Hepatocyte (in vitro differentiated cells): Measurements from ENCODE around the gene TRIM75. TPM values are rescaled to one million over a fixed set of nuclear protein-coding genes. Genes with fewer than 3 reads are reported as not detected.
A peak's percentile ranks its signal among the peaks of the same experiment; 100 is the strongest.
"Not testable (repeated sequence)": the region's sequence is repeated elsewhere in the genome, so short reads cannot be mapped to it uniquely, and the experiment has no call there.

Experiments
- DNase-seq: peaks from one replicate; pipeline ENCODE4 v3.0.0-alpha.2; 2016; ENCODE audit warnings: low spot score
- H2AFZ ChIP-seq: fragments of 200-600 bp; sonication (generic); 2 replicates; pipeline ENCODE4 v1.6.0; 2016; ENCODE audit warnings: antibody characterized with exemption, mild to moderate bottlenecking
- H3K27ac ChIP-seq: fragments of 200-600 bp; sonication (generic); 2 replicates; pipeline ENCODE4 v1.5.1; 2016; ENCODE audit warnings: mild to moderate bottlenecking
- H3K27me3 ChIP-seq: fragments of 200-600 bp; sonication (generic); 2 replicates; pipeline ENCODE4 v1.6.1; 2016
- H3K36me3 ChIP-seq: fragments of 200-600 bp; sonication (generic); replicated peaks from 2 replicates; pipeline ENCODE4 v1.5.1; 2016; ENCODE audit warnings: low read depth; ENCODE audit not compliant: insufficient read depth
- H3K4me1 ChIP-seq: fragments of 200-600 bp; sonication (generic); 2 replicates; pipeline ENCODE4 v1.5.1; 2016; ENCODE audit warnings: mild to moderate bottlenecking, moderate library complexity; ENCODE audit not compliant: insufficient read depth
- H3K4me2 ChIP-seq: fragments of 200-600 bp; sonication (generic); 2 replicates; pipeline ENCODE4 v1.6.0; 2016
- H3K4me3 ChIP-seq: fragments of 200-600 bp; sonication (generic); 2 replicates; pipeline ENCODE4 v1.5.1; 2016; ENCODE audit warnings: mild to moderate bottlenecking
- H3K79me2 ChIP-seq: fragments of 200-600 bp; sonication (generic); 2 replicates; pipeline ENCODE4 v1.6.0; 2017; ENCODE audit warnings: mild to moderate bottlenecking
- H3K9me2 ChIP-seq: fragments of 200-600 bp; sonication (generic); replicated peaks from 2 replicates; pipeline ENCODE4 v1.6.0; 2017; ENCODE audit warnings: mild to moderate bottlenecking; ENCODE audit not compliant: insufficient read depth
- H3K9me3 ChIP-seq: fragments of 200-600 bp; sonication (generic); 2 replicates; pipeline ENCODE4 v1.5.1; 2016; ENCODE audit warnings: low read depth, mild to moderate bottlenecking
- H4K20me1 ChIP-seq: fragments of 200-600 bp; sonication (generic); 2 replicates; pipeline ENCODE4 v1.6.0; 2016; ENCODE audit warnings: mild to moderate bottlenecking; ENCODE audit not compliant: insufficient read depth, poor library complexity, severe bottlenecking
- EZH2 ChIP-seq: fragments of 200-600 bp; sonication (generic); IDR thresholded peaks from 2 replicates; pipeline ENCODE4 v1.6.1; 2016; ENCODE audit warnings: antibody characterized with exemption, mild to moderate bottlenecking, borderline replicate concordance
- EZH2phosphoT487 ChIP-seq: fragments of 200-600 bp; sonication (generic); IDR thresholded peaks from one replicate; pipeline ENCODE4 v1.6.1; 2018; ENCODE audit warnings: antibody characterized with exemption, mild to moderate bottlenecking, low read depth, moderate library complexity; ENCODE audit not compliant: unreplicated experiment, severe bottlenecking
- WGBS: methylation state at CpG from one replicate; pipeline ENCODE4 v1.1.6; 2016; ENCODE audit warnings: low lambda C conversion rate; ENCODE audit errors: missing lambda C conversion rate; 5-methylcytosine and 5-hydroxymethylcytosine counted together
- polyA plus RNA-seq: library from polyadenylated mRNA; unstranded; fragments of >200 nt; fragmentation: Nextera tagmentation; extraction: Ambion mirVana; gene quantifications from 2 replicates; pipeline ENCODE4 v1.2.1, GENCODE V29; 2016
- total RNA-seq: library from RNA; depleted of rRNA; stranded (reverse); fragments of >200 nt; gene quantifications from 2 replicates; pipeline ENCODE4 v1.2.3, GENCODE V29; 2014
- TF ChIP-seq, protein P1 (sequence below): fragments of 200-600 bp; sonication (generic); IDR thresholded peaks from 2 replicates; pipeline ENCODE4 v1.5.1; 2016; ENCODE audit warnings: antibody characterized with exemption, mild to moderate bottlenecking; ENCODE audit not compliant: poor library complexity

Gene TRIM75
- total and polyA plus RNA-seq, 2 experiments from 2014 or later: 0.17 TPM; not detected in 1

DNA sequence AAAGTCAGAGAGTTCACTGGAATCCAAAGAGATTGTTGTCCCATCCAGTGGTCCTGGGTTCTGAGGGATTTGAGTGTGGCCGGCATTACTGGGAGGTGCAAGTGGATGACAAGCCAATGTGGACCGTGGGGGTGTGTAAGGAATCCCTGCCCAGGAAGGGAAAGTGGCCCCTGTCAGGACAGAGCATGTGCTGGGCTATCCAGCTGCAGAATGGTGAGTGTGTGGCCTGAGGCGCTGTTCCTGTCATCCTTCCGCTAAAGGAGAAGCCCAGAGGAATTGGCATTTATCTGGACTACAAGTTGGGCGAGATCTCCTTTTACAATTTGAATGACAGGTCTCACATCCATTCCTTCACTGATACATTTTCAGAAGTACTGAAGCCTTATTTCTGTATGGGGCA, 42.3 kb upstream of the TRIM75 start:
- no peak for DNase-seq
- Histone ChIP-seq H3K27me3 (no peaks in the 10 kb centered on the region), H3K4me2 (no peak overlapping the region), H3K9me2 (no peaks in the 10 kb centered on the region), H3K27ac (no peak overlapping the region), H2AFZ (no peak overlapping the region), H3K79me2 (no peaks in the 10 kb centered on the region), H3K9me3 (no peaks in the 10 kb centered on the region), H4K20me1 (no peaks in the 10 kb centered on the region), H3K4me3 (no peak overlapping the region), H3K36me3 (no peaks in the 10 kb centered on the region), H3K4me1 (no peaks in the 10 kb centered on the region)
- TF ChIP-seq EZH2 (no peak), EZH2phosphoT487 (no peak)
- TF ChIP-seq, protein P1, sequence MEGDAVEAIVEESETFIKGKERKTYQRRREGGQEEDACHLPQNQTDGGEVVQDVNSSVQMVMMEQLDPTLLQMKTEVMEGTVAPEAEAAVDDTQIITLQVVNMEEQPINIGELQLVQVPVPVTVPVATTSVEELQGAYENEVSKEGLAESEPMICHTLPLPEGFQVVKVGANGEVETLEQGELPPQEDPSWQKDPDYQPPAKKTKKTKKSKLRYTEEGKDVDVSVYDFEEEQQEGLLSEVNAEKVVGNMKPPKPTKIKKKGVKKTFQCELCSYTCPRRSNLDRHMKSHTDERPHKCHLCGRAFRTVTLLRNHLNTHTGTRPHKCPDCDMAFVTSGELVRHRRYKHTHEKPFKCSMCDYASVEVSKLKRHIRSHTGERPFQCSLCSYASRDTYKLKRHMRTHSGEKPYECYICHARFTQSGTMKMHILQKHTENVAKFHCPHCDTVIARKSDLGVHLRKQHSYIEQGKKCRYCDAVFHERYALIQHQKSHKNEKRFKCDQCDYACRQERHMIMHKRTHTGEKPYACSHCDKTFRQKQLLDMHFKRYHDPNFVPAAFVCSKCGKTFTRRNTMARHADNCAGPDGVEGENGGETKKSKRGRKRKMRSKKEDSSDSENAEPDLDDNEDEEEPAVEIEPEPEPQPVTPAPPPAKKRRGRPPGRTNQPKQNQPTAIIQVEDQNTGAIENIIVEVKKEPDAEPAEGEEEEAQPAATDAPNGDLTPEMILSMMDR: no peak
- 88% methylated on average over 5 of the region's 5 CpGs for WGBS

DNA sequence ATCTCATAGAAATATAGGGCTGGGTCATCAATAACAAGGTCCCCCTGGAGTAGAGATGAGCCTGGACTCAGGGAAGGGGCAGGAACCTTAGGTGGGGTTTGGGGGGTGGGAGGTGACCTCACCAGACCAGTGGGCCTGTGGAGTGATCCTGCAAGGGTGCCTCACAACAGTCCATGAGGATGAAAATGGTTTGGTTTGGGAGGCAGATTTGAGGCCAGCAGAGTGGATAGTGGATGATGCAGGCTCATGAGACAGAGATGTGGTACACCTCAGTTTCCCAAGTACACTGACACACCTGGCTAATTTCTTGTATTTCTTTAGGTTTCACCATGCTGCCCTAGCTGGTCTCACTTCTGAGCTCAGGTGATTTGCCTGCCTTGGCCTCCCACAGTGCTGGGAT, 40.0 kb upstream of the TRIM75 start:
- H3K79me2 ChIP-seq: no peaks in the 10 kb centered on the region
- no peaks in the 10 kb centered on the region for H4K20me1 ChIP-seq
- H3K36me3 ChIP-seq: no peaks in the 10 kb centered on the region
- no peaks in the 10 kb centered on the region for H3K9me3 ChIP-seq
- no peak overlapping the region for H3K4me3 ChIP-seq
- TF ChIP-seq, protein P1: no peak
- TF ChIP-seq EZH2phosphoT487 (no peak), EZH2 (no peak)
- H3K4me1 ChIP-seq: no peaks in the 10 kb centered on the region
- H3K9me2 ChIP-seq: no peaks in the 10 kb centered on the region
- no peaks in the 10 kb centered on the region for H3K27me3 ChIP-seq
- H3K4me2 ChIP-seq: no peak overlapping the region
- H2AFZ ChIP-seq: no peak overlapping the region
- H3K27ac ChIP-seq: no peak overlapping the region
- no peak for DNase-seq

DNA sequence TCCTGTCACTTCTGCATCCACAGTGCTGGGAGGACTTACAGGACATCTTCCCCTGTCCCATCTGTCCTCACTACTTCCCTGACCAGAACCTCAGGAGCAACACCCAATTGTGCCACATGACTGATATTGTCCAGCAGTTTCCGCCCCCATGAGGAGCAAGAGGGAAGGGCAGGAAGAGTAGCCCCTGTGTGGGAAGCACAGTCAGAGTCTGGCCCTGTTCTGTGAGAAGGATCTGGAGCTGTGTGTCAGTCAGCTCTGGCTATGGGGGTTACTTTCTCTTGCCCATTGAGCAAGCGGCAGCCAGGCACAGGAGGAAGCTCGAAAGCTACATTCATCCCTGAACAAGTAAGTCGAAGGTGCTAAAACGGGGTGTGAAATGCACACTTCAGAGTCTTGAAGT, 36.7 kb upstream of the TRIM75 start:
- Histone ChIP-seq H2AFZ (no peak overlapping the region), H3K27me3 (no peaks in the 10 kb centered on the region), H3K36me3 (no peaks in the 10 kb centered on the region), H3K4me3 (no peak overlapping the region), H3K9me2 (no peaks in the 10 kb centered on the region), H3K9me3 (no peaks in the 10 kb centered on the region), H3K27ac (no peak overlapping the region), H3K79me2 (no peaks in the 10 kb centered on the region), H3K4me2 (no peak overlapping the region), H3K4me1 (no peaks in the 10 kb centered on the region), H4K20me1 (no peaks in the 10 kb centered on the region)
- no peak for DNase-seq
- TF ChIP-seq, protein P1: peak; percentile 9
- TF ChIP-seq EZH2phosphoT487 (no peak), EZH2 (no peak)
- 59% methylated on average over 5 of the region's 5 CpGs for WGBS

DNA sequence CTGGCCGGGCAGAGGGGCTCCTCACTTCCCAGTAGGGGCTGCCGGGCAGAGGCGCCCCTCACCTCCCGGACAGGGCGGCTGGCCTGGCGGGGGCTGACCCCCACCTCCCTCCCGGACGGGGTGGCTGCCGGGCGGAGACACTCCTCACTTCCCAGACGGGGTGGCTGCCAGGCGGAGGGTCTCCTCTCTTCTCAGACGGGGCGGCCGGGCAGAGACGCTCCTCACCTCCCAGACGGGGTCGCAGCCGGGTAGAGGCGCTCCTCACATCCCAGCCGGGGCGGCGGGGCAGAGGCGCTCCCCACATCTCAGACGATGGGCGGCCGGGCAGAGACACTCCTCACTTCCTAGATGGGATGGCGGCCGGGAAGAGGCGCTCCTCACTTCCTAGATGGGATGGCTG, 33.7 kb upstream of the TRIM75 start:
- not testable (repeated sequence) for H3K4me1 ChIP-seq, H3K27me3 ChIP-seq, H3K9me2 ChIP-seq, H3K4me3 ChIP-seq, H3K27ac ChIP-seq, H3K79me2 ChIP-seq, H3K36me3 ChIP-seq, H4K20me1 ChIP-seq, H3K9me3 ChIP-seq, DNase-seq, H2AFZ ChIP-seq, H3K4me2 ChIP-seq
- 97% methylated on average over 11 of the region's 30 CpGs for WGBS

DNA sequence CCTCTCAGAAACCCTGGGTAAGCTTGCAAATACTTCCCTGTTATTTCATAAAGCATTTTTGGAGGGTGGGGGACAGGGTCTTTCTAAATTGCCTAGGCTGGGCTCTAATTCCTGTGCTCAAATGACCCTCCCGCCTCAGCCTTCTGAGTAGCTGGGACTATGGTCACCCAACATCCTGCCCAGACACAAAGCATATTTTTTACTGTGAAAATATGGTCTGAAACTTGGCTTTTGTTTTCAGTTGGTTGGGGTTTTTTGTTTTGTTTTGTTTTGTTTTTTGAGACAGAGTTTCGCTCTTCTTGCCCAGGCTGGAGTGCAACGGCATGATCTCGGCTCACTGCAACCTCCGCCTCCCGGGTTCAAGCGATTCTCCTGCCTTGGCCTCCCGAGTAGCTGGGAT, 27.9 kb upstream of the TRIM75 start:
- DNase-seq, H3K27ac ChIP-seq, H3K79me2 ChIP-seq, H3K9me2 ChIP-seq, H3K4me3 ChIP-seq, H3K36me3 ChIP-seq, H3K4me1 ChIP-seq, H3K27me3 ChIP-seq, H3K4me2 ChIP-seq, H2AFZ ChIP-seq, H4K20me1 ChIP-seq, H3K9me3 ChIP-seq: not testable (repeated sequence)
- 93% methylated on average over 8 of the region's 8 CpGs for WGBS
